Mammary epithelial cell (primary cell): ENCODE data around the gene CFAP57.

Experiments used
- CTCF ChIP-seq, 2 donors: IDR thresholded peaks in 1 of 2; conservative IDR thresholded peaks in 1 of 2; 2 replicates each; pipeline ENCODE4 v1.5.1; 2011 to 2012; ENCODE audit warnings: inconsistent platforms in 2 of 2, low read length in 2 of 2, mild to moderate bottlenecking in 2 of 2, control low read depth in 1 of 2, low read depth in 1 of 2; ENCODE audit not compliant: insufficient read depth in 1 of 2; ENCODE audit errors: extremely low read depth in 1 of 2
- EZH2 ChIP-seq: IDR thresholded peaks from 2 replicates; pipeline ENCODE4 v1.6.1; 2012; ENCODE audit warnings: low read length, inconsistent platforms, borderline replicate concordance

GRCh38 chr1:43265431-43265830 lies 93.3 kb downstream of the CFAP57 start:
- TF ChIP-seq CTCF (conservative IDR thresholded peaks at IDR 0.05 in 1 of 2, IDR thresholded peaks at IDR 0.05 in 1 of 2; ENCODE audit: extremely low read depth in 1 of 2, insufficient read depth in 1 of 2, low read depth in 1 of 2, low read length in 2 of 2) (no peak), EZH2 (no peak)
